K562 (cell line): ENCODE measurements around the gene MPC1. TPM values are rescaled to one million over a fixed set of nuclear protein-coding genes. Genes with fewer than 3 reads are reported as not detected.

Experiments used
- ATF1 ChIP-seq, 2 experiments: fragments of 450-650 bp in 1 of 2; IDR thresholded peaks; 2 replicates each; pipeline ENCODE4 v1.6.1; 2016; ENCODE audit warnings: missing compliant biosample characterization in 1 of 2, missing genetic modification characterization in 1 of 2
- CBX2 ChIP-seq: fragments of 200-600 bp; sonication (generic); IDR thresholded peaks from one replicate; pipeline ENCODE4 v1.6.1; 2012; ENCODE audit warnings: mild to moderate bottlenecking, low read length, inconsistent platforms; ENCODE audit not compliant: insufficient read depth, poor library complexity, severe bottlenecking
- CHAMP1 ChIP-seq: fragments of 450-650 bp; IDR thresholded peaks from 2 replicates; pipeline ENCODE4 v1.6.1; 2016; ENCODE audit warnings: mild to moderate bottlenecking
- CHD1 ChIP-seq: fragments of 200-600 bp; sonication (generic); IDR thresholded peaks from one replicate; pipeline ENCODE4 v1.6.1; 2012; ENCODE audit warnings: mild to moderate bottlenecking, moderate library complexity, low read length, inconsistent platforms
- CREBBP ChIP-seq: IDR thresholded peaks from one replicate; pipeline ENCODE4 v1.6.1; 2012; ENCODE audit warnings: low read depth, mild to moderate bottlenecking, control low read depth, inconsistent platforms, low read length
- GTF2B ChIP-seq: IDR thresholded peaks from 2 replicates; pipeline ENCODE4 v1.6.1; 2011; ENCODE audit not compliant: insufficient read length; ENCODE audit errors: extremely low read depth
- HDAC6 ChIP-seq: IDR thresholded peaks from 2 replicates; pipeline ENCODE4 v1.6.1; 2012; ENCODE audit warnings: low read depth, mild to moderate bottlenecking, control low read depth, inconsistent platforms, low read length, moderate library complexity
- HNRNPL ChIP-seq: fragments of 200-400 bp; formaldehyde crosslinking; IDR thresholded peaks from 2 replicates; pipeline ENCODE4 v1.6.1; 2017; ENCODE audit warnings: low read depth, mild to moderate bottlenecking, low read length
- KDM4B ChIP-seq, 2 experiments: fragments of 450-650 bp in 1 of 2; sonication (generic) in 1 of 2; IDR thresholded peaks; 2 replicates each; pipeline ENCODE4 v1.6.1; 2016 to 2017; ENCODE audit warnings: borderline replicate concordance in 2 of 2, antibody characterized with exemption in 1 of 2, low read depth in 1 of 2, mild to moderate bottlenecking in 1 of 2
- KHSRP ChIP-seq: fragments of 450-650 bp; IDR thresholded peaks from 2 replicates; pipeline ENCODE4 v1.6.1; 2017
- MBD2 ChIP-seq: sonication (generic); IDR thresholded peaks from 2 replicates; pipeline ENCODE4 v1.6.1; 2016; ENCODE audit warnings: low read depth, borderline replicate concordance
- MNT ChIP-seq, 2 experiments: fragments of 450-650 bp; conservative IDR thresholded peaks; 2 replicates each; pipeline ENCODE4 v1.6.1; 2017; ENCODE audit warnings: mild to moderate bottlenecking in 2 of 2, moderate library complexity in 2 of 2
- MXI1 ChIP-seq: IDR thresholded peaks from 2 replicates; pipeline ENCODE4 v1.6.1; 2011; ENCODE audit warnings: low read depth, mild to moderate bottlenecking, improper control_type of control experiment, low read length
- MYBL2 ChIP-seq, 2 experiments: fragments of 450-650 bp in 1 of 2; sonication (generic) in 1 of 2; formaldehyde crosslinking in 1 of 2; IDR thresholded peaks; 2 replicates each; pipeline versions ENCODE4 v1.6.1 to v1.8.1; 2017 to 2022; ENCODE audit warnings: borderline replicate concordance in 1 of 2, inconsistent platforms in 1 of 2, low read depth in 1 of 2, mild to moderate bottlenecking in 1 of 2, missing genetic modification reagents in 1 of 2, moderate library complexity in 1 of 2
- NCOA4 ChIP-seq: fragments of 450-650 bp; IDR thresholded peaks from 2 replicates; pipeline ENCODE4 v1.6.1; 2018; ENCODE audit warnings: mild to moderate bottlenecking; ENCODE audit not compliant: partially characterized antibody
- PPARD ChIP-seq: fragments of 250-450 bp; sonication (Bioruptor Pico); IDR thresholded peaks from 2 replicates; pipeline ENCODE4 v1.8.0; 2022; ENCODE audit warnings: inconsistent platforms, mild to moderate bottlenecking, moderate library complexity
- SP1 ChIP-seq: sonication (generic); formaldehyde crosslinking; IDR thresholded peaks from 2 replicates; pipeline ENCODE4 v1.8.1; 2022; ENCODE audit warnings: mild to moderate bottlenecking, missing genetic modification reagents
- SREBF2 ChIP-seq: sonication (generic); formaldehyde crosslinking; IDR thresholded peaks from 2 replicates; pipeline ENCODE4 v1.4.0; 2020; ENCODE audit warnings: mild to moderate bottlenecking, missing genetic modification reagents
- TCF7L2 ChIP-seq: fragments of 150-350 bp; IDR thresholded peaks from 2 replicates; pipeline ENCODE4 v1.6.1; 2016; ENCODE audit warnings: low read depth, mild to moderate bottlenecking, low read length, moderate library complexity
- THRB ChIP-seq: fragments of 450-650 bp; formaldehyde crosslinking; conservative IDR thresholded peaks from 2 replicates; pipeline ENCODE4 v1.4.0; 2022; ENCODE audit warnings: mild to moderate bottlenecking, missing genetic modification characterization
- ZNF583 ChIP-seq: fragments of 250-450 bp; sonication (Bioruptor Pico); IDR thresholded peaks from 2 replicates; pipeline ENCODE4 v1.4.0; 2020
- ZNF79 ChIP-seq: fragments of 250-450 bp; sonication (Bioruptor Pico); IDR thresholded peaks from 2 replicates; pipeline ENCODE4 v1.4.0; 2020; ENCODE audit warnings: low read depth, mild to moderate bottlenecking, moderate library complexity
- polyA plus RNA-seq, 8 experiments: library from polyadenylated mRNA; depleted of rRNA in 4 of 8; stranded (reverse) in 5 of 8; unstranded in 3 of 8; fragments of >200 nt; fragmentation: Nextera tagmentation in 2 of 8; fragmentation: Illumina TruSeq in 1 of 8; extraction: Ambion mirVana in 2 of 8; extraction: Trizol in 1 of 8; gene quantifications; 2 replicates each; pipeline versions ENCODE4 v1.2.1 to v1.2.3, GENCODE V29; 2011 to 2014; ENCODE audit warnings: inconsistent platforms in 1 of 8, missing spikeins in 1 of 8
- total RNA-seq, 7 experiments: library from RNA; depleted of rRNA in 6 of 7; stranded (reverse); fragments of >200 nt in 6 of 7; fragmentation: Illumina TruSeq in 2 of 7; extraction: Trizol in 2 of 7; gene quantifications; 2 replicates each; pipeline versions ENCODE4 v1.2.1 to v1.2.3, GENCODE V29; 2011 to 2021; ENCODE audit warnings: low replicate concordance in 1 of 7

MPC1 gene
- total and polyA plus RNA-seq, 9 of the 15 experiments (the other 6 are each of a cell fraction or from before 2014, with no cell fraction given): 78.6 to 185 (median 138) TPM

GRCh38 chr6:166342349-166343149 is 40.2 kb downstream of the MPC1 start, which contains the start of gene SFT2D1 (continued):
- TF ChIP-seq MYBL2 (IDR thresholded peaks at IDR 0.05; ENCODE audit: low read depth): no peak
- TF ChIP-seq MYBL2 (CRISPR knock-in tag; IDR thresholded peaks at IDR 0.05; ENCODE audit: borderline replicate concordance): no peak
- no peak for TF ChIP-seq GTF2B
- no peak for TF ChIP-seq HDAC6
- TF ChIP-seq KDM4B (IDR thresholded peaks at IDR 0.05; ENCODE audit: borderline replicate concordance in 2 of 2, low read depth in 1 of 2): 0 out of 4 replicates have a peak, but pooled peaks of 1 of the 2 experiments have one; percentile 28
- TF ChIP-seq THRB: no peak
- TF ChIP-seq CHAMP1: no peak
- no peak for TF ChIP-seq ZNF79 (CRISPR knock-in tag)
- TF ChIP-seq NCOA4: no peak
- no peak for TF ChIP-seq ATF1 (CRISPR knock-in tag; IDR thresholded peaks at IDR 0.05)
- TF ChIP-seq ATF1 (tag; IDR thresholded peaks at IDR 0.05): peak; percentile 89
- no peak; the same call in 1 of the 2 replicates for TF ChIP-seq SREBF2 (CRISPR knock-in tag)
- TF ChIP-seq CHD1: peak; percentile 40
- no peak for TF ChIP-seq KHSRP
- peak; percentile 63; the same call in 1 of the 2 replicates for TF ChIP-seq HNRNPL
- TF ChIP-seq SP1 (CRISPR knock-in tag): peak; percentile 78
- TF ChIP-seq MNT (conservative IDR thresholded peaks at IDR 0.05): peak; percentile 65 to 77; a peak in 3 of 4 replicates
- peak; percentile 85 for TF ChIP-seq MBD2
- no peak for TF ChIP-seq CBX2
- TF ChIP-seq PPARD (CRISPR knock-in tag): no peak
- TF ChIP-seq TCF7L2: no peak
- no peak for TF ChIP-seq CREBBP
- no peak for TF ChIP-seq ZNF583 (CRISPR knock-in tag)
- no peak for TF ChIP-seq MXI1
